GM12864 (cell line): ENCODE measurements around the gene TCP10L.
"Not testable (repeated sequence)": the region's sequence is repeated elsewhere in the genome, so short reads cannot be mapped to it uniquely, and the experiment has no call there.

Experiments
- DNase-seq: peaks from one replicate; pipeline ENCODE4 v3.0.0-alpha.2; 2011; ENCODE audit warnings: low read depth
- H3K4me3 ChIP-seq: 2 replicates; pipeline ENCODE4 v1.5.1; 2011; ENCODE audit warnings: mild to moderate bottlenecking, low read depth, low read length, control low read depth
- CTCF ChIP-seq: IDR thresholded peaks from 2 replicates; pipeline ENCODE4 v1.5.1; 2011; ENCODE audit warnings: low read depth, mild to moderate bottlenecking, moderate library complexity, low read length, control low read depth, inconsistent platforms; ENCODE audit errors: missing control alignments

Gene TCP10L

GRCh38 chr21:32566741-32567389 is 18.5 kb downstream of the TCP10L start:
- H3K4me3 ChIP-seq = no peak overlapping the region
- no peak for DNase-seq
- TF ChIP-seq CTCF = no peak

- TF ChIP-seq CTCF = no peak
- DNase-seq = no peak
- H3K4me3 ChIP-seq = no peak overlapping the region
Observed at GRCh38 chr21:32565856-32566465, 19.4 kb downstream of the TCP10L start.

- no peak for TF ChIP-seq CTCF
- no peak overlapping the region for H3K4me3 ChIP-seq
- no peak for DNase-seq
Observed at GRCh38 chr21:32562915-32563314, 22.4 kb downstream of the TCP10L start.

- TF ChIP-seq CTCF = peak; percentile 13
- H3K4me3 ChIP-seq = no peak overlapping the region
- no peak for DNase-seq
Observed at GRCh38 chr21:32562426-32562825, 22.9 kb downstream of the TCP10L start.

- not testable (repeated sequence) for H3K4me3 ChIP-seq, DNase-seq
Observed at GRCh38 chr21:32561476-32561875, 23.8 kb downstream of the TCP10L start.

GRCh38 chr21:32560896-32561295 is 24.4 kb downstream of the TCP10L start:
- no peak overlapping the region for H3K4me3 ChIP-seq
- no peak for DNase-seq
- no peak for TF ChIP-seq CTCF

- H3K4me3 ChIP-seq = no peak overlapping the region
- DNase-seq = no peak
- TF ChIP-seq CTCF = no peak
Observed at GRCh38 chr21:32559006-32559610, 26.2 kb downstream of the TCP10L start.
